PFSK-1 (cell line): Measurements from ENCODE around the gene SUCLG2.

Experiments used
- POLR2AphosphoS5 ChIP-seq: IDR thresholded peaks from 2 replicates; pipeline ENCODE4 v1.6.1; 2012; ENCODE audit warnings: low read depth, mild to moderate bottlenecking, control low read depth, low read length, moderate library complexity
- SIN3A ChIP-seq: IDR thresholded peaks from 2 replicates; pipeline ENCODE4 v1.6.1; 2012; ENCODE audit warnings: mild to moderate bottlenecking, low read length, moderate library complexity, borderline replicate concordance; ENCODE audit not compliant: insufficient read depth
- TAF1 ChIP-seq: IDR thresholded peaks from 2 replicates; pipeline ENCODE4 v1.6.1; 2012; ENCODE audit warnings: low read length, control low read depth, borderline replicate concordance; ENCODE audit not compliant: insufficient read depth
- TF ChIP-seq, protein P1 (sequence below), 2 experiments: IDR thresholded peaks; 2 replicates each; pipeline versions ENCODE4 v1.6.1 to v1.8.0; 2011 to 2012; ENCODE audit warnings: low read depth in 2 of 2, low read length in 2 of 2, control low read depth in 1 of 2, inconsistent platforms in 1 of 2, mild to moderate bottlenecking in 1 of 2, moderate library complexity in 1 of 2; ENCODE audit not compliant: insufficient read depth in 1 of 2

DNA sequence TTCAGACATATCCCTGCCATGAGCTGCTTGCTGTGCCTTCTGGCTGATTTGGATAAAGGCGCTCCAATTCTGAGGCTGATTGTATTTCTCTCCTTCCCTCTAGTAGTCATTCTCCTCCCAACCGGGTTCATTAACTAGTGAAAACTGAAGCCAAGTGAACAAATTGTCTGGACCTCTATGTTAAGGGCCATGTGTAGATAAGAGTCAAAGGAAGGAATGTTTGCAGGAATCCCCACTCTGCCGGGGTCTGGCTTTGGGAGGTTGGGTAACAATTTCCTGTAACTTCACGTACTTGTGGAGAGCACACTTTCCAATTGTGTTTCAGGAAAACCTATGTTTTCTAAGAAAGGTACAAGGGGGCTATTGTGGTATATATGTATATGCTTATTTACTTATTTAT, 38.2 kb upstream of the SUCLG2 start:
- TF ChIP-seq, protein P1, sequence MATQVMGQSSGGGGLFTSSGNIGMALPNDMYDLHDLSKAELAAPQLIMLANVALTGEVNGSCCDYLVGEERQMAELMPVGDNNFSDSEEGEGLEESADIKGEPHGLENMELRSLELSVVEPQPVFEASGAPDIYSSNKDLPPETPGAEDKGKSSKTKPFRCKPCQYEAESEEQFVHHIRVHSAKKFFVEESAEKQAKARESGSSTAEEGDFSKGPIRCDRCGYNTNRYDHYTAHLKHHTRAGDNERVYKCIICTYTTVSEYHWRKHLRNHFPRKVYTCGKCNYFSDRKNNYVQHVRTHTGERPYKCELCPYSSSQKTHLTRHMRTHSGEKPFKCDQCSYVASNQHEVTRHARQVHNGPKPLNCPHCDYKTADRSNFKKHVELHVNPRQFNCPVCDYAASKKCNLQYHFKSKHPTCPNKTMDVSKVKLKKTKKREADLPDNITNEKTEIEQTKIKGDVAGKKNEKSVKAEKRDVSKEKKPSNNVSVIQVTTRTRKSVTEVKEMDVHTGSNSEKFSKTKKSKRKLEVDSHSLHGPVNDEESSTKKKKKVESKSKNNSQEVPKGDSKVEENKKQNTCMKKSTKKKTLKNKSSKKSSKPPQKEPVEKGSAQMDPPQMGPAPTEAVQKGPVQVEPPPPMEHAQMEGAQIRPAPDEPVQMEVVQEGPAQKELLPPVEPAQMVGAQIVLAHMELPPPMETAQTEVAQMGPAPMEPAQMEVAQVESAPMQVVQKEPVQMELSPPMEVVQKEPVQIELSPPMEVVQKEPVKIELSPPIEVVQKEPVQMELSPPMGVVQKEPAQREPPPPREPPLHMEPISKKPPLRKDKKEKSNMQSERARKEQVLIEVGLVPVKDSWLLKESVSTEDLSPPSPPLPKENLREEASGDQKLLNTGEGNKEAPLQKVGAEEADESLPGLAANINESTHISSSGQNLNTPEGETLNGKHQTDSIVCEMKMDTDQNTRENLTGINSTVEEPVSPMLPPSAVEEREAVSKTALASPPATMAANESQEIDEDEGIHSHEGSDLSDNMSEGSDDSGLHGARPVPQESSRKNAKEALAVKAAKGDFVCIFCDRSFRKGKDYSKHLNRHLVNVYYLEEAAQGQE (IDR thresholded peaks at IDR 0.05; ENCODE audit: insufficient read depth in 1 of 2, low read depth in 2 of 2, low read length in 2 of 2): no peak
- TF ChIP-seq POLR2AphosphoS5 (no peak), TAF1 (no peak), SIN3A (no peak)
